Measurements from ENCODE around the gene B3GNT8.
"Not testable (repeated sequence)": the region's sequence is repeated elsewhere in the genome, so short reads cannot be mapped to it uniquely, and the experiment has no call there.

B3GNT8 gene, protein sequence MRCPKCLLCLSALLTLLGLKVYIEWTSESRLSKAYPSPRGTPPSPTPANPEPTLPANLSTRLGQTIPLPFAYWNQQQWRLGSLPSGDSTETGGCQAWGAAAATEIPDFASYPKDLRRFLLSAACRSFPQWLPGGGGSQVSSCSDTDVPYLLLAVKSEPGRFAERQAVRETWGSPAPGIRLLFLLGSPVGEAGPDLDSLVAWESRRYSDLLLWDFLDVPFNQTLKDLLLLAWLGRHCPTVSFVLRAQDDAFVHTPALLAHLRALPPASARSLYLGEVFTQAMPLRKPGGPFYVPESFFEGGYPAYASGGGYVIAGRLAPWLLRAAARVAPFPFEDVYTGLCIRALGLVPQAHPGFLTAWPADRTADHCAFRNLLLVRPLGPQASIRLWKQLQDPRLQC

DNA sequence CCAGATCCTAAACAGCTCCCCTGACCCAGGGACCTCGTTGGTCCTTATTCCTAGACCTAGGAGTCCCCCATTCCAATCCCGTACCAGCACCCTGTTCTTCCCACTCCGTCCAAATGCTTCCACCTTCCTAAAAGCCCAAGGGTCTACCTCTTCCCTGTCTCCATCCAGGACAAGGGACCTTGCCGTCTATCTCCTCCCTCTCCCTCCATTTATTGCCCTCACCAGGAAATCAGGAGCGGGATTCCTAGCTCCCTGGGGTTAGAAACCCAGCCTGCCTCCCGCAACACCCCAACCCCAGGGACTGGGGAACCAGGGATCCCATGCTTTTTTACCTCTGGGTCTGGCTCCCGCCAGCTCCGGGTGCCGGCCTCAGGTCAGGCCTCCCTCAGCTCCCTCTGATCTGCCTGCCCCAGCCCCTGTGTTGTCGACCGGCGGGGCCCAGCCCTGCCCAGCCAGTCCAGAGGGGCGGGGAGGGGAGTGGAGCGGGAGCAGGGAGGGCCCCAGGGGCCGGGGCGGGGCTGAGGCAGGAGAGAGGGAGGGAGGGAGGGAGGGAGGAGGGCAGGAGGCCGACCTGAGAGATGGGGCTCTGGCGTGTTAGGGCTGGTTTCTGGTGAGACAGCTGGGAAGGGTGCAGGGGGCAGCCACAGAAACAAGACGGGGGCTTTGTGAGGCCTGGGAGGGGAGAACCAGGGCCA lies at the start of gene B3GNT8:
Gene B3GNT8, minus strand, starts transcription at position 423 of the 695 bp plus-strand sequence. CDS start 596 bp downstream, outside the sequence.
- TF ChIP-seq, protein P1, sequence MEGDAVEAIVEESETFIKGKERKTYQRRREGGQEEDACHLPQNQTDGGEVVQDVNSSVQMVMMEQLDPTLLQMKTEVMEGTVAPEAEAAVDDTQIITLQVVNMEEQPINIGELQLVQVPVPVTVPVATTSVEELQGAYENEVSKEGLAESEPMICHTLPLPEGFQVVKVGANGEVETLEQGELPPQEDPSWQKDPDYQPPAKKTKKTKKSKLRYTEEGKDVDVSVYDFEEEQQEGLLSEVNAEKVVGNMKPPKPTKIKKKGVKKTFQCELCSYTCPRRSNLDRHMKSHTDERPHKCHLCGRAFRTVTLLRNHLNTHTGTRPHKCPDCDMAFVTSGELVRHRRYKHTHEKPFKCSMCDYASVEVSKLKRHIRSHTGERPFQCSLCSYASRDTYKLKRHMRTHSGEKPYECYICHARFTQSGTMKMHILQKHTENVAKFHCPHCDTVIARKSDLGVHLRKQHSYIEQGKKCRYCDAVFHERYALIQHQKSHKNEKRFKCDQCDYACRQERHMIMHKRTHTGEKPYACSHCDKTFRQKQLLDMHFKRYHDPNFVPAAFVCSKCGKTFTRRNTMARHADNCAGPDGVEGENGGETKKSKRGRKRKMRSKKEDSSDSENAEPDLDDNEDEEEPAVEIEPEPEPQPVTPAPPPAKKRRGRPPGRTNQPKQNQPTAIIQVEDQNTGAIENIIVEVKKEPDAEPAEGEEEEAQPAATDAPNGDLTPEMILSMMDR (IDR thresholded peaks at IDR 0.05; ENCODE audit: borderline replicate concordance, insufficient read depth, low read depth, low read length), result no peak
- H3K4me3 ChIP-seq (ENCODE audit: low read depth, low read length), result no peak within 1 kb of the TSS

DNA sequence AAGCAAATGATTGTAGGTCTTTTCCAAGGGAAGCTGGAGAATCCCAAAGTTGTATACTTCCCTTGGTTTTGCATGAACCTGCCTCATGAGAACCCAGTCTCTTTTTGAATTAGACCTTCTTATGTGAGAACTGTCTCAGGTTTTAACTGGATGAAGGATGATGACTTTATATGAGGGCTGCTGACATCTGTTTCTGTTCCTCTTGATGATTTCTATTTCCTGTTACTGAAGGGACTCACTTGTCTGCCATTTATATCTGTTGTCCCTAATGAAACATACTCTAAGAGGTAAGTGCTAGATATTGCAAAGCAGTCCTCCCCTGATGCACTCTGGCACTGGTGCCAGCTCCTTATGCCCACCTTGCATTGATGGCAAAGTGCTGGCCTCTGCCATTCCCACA lies 49.4 kb upstream of the B3GNT8 start:
- no peak overlapping the region for H3K4me3 ChIP-seq (ENCODE audit: low read depth, low read length)
- TF ChIP-seq, protein P1 (IDR thresholded peaks at IDR 0.05; ENCODE audit: borderline replicate concordance, insufficient read depth, low read depth, low read length), result no peak

DNA sequence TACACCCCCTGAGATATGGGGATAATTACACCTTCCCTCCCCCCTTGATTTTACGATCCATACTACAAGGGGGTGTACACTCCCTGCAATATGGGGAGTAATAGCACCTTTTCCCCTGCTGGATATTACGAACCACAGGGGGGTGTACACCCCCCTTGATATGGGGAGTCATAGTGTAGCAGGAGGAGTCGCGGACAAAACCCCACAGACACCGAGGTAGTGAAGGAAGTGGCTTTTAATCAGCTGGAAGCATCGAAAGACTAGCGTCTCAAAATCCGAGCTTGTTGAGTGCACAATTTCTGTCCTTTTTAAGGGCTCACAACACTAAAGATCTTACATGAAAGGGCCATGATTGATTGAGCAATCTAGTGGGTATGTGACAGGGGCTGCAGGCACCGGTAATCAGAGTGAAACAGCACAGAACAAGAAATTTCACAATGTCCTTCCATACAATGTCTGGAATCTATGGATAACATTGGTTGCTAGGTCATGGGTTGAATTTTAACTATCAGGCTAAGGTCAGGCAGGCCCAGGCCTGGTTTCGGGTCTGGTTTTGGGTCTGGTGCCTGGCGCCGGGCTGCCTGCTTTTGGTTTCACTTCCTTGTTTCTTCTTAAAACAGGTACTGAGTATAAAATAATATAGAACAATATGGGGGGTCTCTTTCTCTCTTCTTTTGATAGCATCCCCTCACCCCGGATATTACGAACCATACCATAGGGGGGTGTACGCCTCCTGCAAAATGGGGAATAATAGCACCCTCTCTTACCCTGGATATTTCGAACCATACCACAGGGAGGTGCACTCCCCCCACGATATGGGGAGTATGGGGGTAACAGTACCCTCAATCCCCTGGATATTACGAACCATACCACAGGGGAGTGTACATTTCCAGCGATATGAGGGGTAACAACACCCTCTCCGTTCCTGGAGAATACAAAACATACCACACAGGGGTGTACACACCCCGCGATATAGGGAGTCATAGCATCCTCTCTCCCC lies 36.4 kb upstream of the B3GNT8 start:
- H3K4me3 ChIP-seq (ENCODE audit: low read depth, low read length), result not testable (repeated sequence)

DNA sequence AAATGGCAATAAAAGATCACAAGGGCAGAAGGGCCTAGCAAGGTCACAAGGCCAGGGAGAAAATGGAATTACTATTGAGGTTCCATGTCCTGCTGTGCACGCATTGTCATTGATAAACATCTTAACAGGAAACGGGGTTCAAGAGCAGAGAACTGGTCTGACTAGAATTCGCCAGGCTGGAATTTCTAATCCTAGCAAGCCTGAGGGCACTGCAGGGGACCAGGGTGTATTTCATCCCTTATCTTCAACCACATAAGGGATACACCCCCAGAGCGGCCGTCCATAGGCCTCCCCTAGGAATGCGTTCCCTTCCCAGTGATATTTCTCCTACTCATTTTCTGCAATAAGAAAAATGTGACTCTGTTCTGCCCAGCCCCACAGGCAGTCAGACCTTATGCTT lies 35.3 kb upstream of the B3GNT8 start:
- no peak overlapping the region for H3K4me3 ChIP-seq (ENCODE audit: low read depth, low read length)
- TF ChIP-seq, protein P1 (IDR thresholded peaks at IDR 0.05; ENCODE audit: borderline replicate concordance, insufficient read depth, low read depth, low read length), result no peak

DNA sequence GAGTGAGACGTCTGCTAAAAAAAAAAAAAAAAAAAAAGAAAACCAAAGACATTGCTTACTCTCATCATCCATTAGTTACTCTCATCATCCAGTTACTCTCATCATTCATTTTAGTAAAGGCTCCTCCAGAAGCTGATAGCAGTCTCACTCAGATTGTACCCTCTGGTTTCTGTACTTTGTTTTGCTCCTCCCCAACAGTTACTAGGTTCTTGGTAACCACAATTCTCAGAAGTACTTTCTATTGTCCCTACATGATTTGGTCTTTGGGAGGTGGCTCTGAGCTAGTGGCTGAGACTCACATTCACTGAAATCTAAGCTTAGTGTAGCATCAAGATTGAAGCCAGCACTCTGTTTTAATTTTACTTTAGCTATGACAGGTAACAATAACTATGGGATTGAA lies 30.1 kb upstream of the B3GNT8 start:
- TF ChIP-seq, protein P1 (IDR thresholded peaks at IDR 0.05; ENCODE audit: borderline replicate concordance, insufficient read depth, low read depth, low read length), result no peak
- H3K4me3 ChIP-seq (ENCODE audit: low read depth, low read length), result no peak overlapping the region

DNA sequence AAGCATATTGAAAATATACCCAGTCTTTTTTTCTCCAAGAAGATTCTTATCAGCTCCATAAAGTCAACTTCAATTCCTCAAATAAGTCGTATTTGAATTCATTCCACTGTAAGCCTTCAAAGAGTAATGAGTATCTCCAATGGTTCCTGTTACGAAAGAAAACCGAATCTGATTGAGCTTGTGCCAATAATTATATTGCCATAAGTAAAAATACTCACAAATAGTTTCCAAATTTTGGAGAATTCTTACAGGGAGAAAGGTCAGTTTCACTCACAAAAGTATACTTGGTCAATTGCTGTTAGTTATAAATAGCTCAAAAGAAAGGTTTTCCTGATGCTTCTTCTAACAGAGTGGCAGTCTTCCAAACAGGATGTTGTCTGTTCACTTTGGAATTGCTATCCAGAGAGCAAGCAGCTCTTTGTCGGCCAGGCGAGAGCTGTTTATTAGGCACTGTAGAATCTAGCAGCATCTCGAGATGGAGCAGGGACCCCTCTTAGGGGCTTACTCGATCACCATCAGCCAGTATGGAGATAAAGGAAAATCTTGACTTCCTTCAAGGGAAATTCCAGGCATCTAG lies 29.3 kb upstream of the B3GNT8 start:
- TF ChIP-seq, protein P1 (IDR thresholded peaks at IDR 0.05; ENCODE audit: borderline replicate concordance, insufficient read depth, low read depth, low read length), result no peak
- H3K4me3 ChIP-seq (ENCODE audit: low read depth, low read length), result no peak overlapping the region

DNA sequence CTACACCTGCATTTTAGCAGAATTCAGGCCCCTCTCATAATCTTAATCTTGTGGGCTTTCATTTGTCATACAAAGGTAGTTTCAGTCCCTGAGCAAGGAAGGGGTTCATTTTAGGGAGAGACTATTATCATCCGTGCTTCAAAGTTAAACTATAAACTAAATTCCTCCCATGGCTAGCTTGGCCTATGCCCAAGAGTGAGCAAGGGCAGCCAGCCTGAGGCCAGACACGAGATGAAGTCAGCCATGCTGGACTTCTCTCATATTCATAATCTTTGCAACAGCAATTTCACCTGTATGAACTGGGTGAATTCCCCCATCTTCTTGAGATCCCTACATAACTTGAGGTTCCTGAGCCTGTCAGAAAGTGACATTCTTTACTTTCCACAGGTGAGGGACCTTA lies 28.8 kb upstream of the B3GNT8 start:
- TF ChIP-seq, protein P1 (IDR thresholded peaks at IDR 0.05; ENCODE audit: borderline replicate concordance, insufficient read depth, low read depth, low read length), result no peak

More for the DNA sequence above, 28.8 kb upstream of the B3GNT8 start:
- no peak overlapping the region for H3K4me3 ChIP-seq (ENCODE audit: low read depth, low read length)
